HCT116 (cell line): ENCODE results near the gene SLC9A2. TPM values are rescaled to one million over a fixed set of nuclear protein-coding genes. Genes with fewer than 3 reads are reported as not detected.

ENCODE experiments used
- ATAC-seq: fragments of 200-7000 bp; cut with Tn5 transposase; 2 replicates; pipeline ENCODE4 v1.9.1; 2020; ENCODE audit warnings: mild to moderate bottlenecking, moderate library complexity
- BruUV-seq: library from RNA; stranded (reverse); fragments of 400-500 nt; replicated peaks from 2 replicates; lab custom pipeline; 2021; lab: Mats Ljungman, UMichigan
- CTCF ChIA-PET: fragments of 300-600 bp; sonication (Branson Sonifier 250); formaldehyde crosslinking; loops from one replicate; lab custom pipeline; 2021; ENCODE audit warnings: antibody characterized with exemption; lab: Charles Lee
- POLR2A ChIA-PET: fragments of 300-600, 350-600 bp; sonication (Branson Sonifier 250); formaldehyde crosslinking; loops from one replicate; lab custom pipeline; 2021; ENCODE audit warnings: antibody characterized with exemption; lab: Charles Lee
- RAD21 ChIA-PET, 2 experiments: fragments of 300-600 bp; sonication (Branson Sonifier 250); formaldehyde crosslinking; loops; one replicate each; lab custom pipeline; 2023; ENCODE audit warnings: low total read pairs in 2 of 2; ENCODE audit not compliant: uncharacterized antibody in 2 of 2, unreplicated experiment in 2 of 2, low non-redundant PET in 1 of 2; lab: Charles Lee
- DNase-seq: peaks from one replicate; pipeline ENCODE4 v3.0.0-alpha.2; 2010; ENCODE audit warnings: low read depth, low spot score
- H2AFZ ChIP-seq: fragments of 200-600 bp; shearing (Covaris generic), sonication (generic); 2 replicates; pipeline ENCODE4 v1.6.1; 2017; ENCODE audit warnings: low read depth, mixed run types, mixed read lengths, antibody characterized with exemption, low read length; ENCODE audit not compliant: poor library complexity, severe bottlenecking
- H3K27ac ChIP-seq: 2 replicates; pipeline ENCODE4 v1.5.1; 2012; ENCODE audit warnings: low read depth, low read length
- H3K27me3 ChIP-seq: fragments of 200-600 bp; sonication (generic); 2 replicates; pipeline ENCODE4 v1.6.1; 2016; ENCODE audit warnings: mixed run types, low read length, mixed read lengths; ENCODE audit not compliant: insufficient read depth
- H3K36me3 ChIP-seq, 2 experiments: fragments of 200-500 bp in 1 of 2; fragments of 200-600 bp in 1 of 2; sonication (Bioruptor generic) in 1 of 2; sonication (generic) in 1 of 2; 2 replicates each; pipeline versions ENCODE4 v1.5.1 to v1.6.1; 2014 to 2016; ENCODE audit warnings: low read length in 2 of 2, inconsistent platforms in 1 of 2, mixed read lengths in 1 of 2, mixed run types in 1 of 2; ENCODE audit not compliant: insufficient read depth in 2 of 2, control insufficient read depth in 1 of 2
- H3K4me1 ChIP-seq, 2 experiments: fragments of 200-600 bp in 1 of 2; sonication (generic) in 1 of 2; 2 replicates each; pipeline versions ENCODE4 v1.5.1 to v1.6.1; 2012 to 2017; ENCODE audit warnings: low read length in 2 of 2, inconsistent platforms in 1 of 2, mild to moderate bottlenecking in 1 of 2, mixed read lengths in 1 of 2, mixed run types in 1 of 2, moderate library complexity in 1 of 2; ENCODE audit not compliant: insufficient read depth in 2 of 2, control insufficient read depth in 1 of 2
- H3K4me2 ChIP-seq: fragments of 200-600 bp; sonication (generic); 2 replicates; pipeline ENCODE4 v1.6.1; 2017; ENCODE audit warnings: mixed run types, low read length, mixed read lengths
- H3K4me3 ChIP-seq, 2 experiments: fragments of 200-600 bp in 1 of 2; sonication (generic) in 1 of 2; replicated peaks in 1 of 2; 2 replicates each; pipeline ENCODE4 v1.5.1; 2011 to 2016; ENCODE audit warnings: low read length in 2 of 2, control low read depth in 1 of 2, low read depth in 1 of 2, mild to moderate bottlenecking in 1 of 2, mixed read lengths in 1 of 2, mixed run types in 1 of 2
- H3K79me2 ChIP-seq: fragments of 200-600 bp; sonication (generic); 2 replicates; pipeline ENCODE4 v1.6.1; 2017; ENCODE audit warnings: mild to moderate bottlenecking, mixed run types, low read length, moderate library complexity, mixed read lengths; ENCODE audit not compliant: insufficient read depth
- H3K9ac ChIP-seq: fragments of 200-600 bp; sonication (generic); 2 replicates; pipeline ENCODE4 v1.6.1; 2016; ENCODE audit warnings: low read length, mixed read lengths
- H3K9me2 ChIP-seq: fragments of 200-600 bp; sonication (generic), shearing (Covaris generic); 2 replicates; pipeline ENCODE4 v1.6.1; 2017; ENCODE audit warnings: mixed run types, mild to moderate bottlenecking, moderate library complexity; ENCODE audit not compliant: insufficient read depth
- H3K9me3 ChIP-seq, 2 experiments: fragments of 200-500 bp in 1 of 2; fragments of 200-600 bp in 1 of 2; sonication (Bioruptor generic) in 1 of 2; sonication (generic) in 1 of 2; 2 replicates each; pipeline ENCODE4 v1.6.1; 2014 to 2017; ENCODE audit warnings: low read length in 2 of 2, mixed read lengths in 2 of 2, inconsistent platforms in 1 of 2, low read depth in 1 of 2, mild to moderate bottlenecking in 1 of 2, mixed run types in 1 of 2, moderate library complexity in 1 of 2; ENCODE audit not compliant: control insufficient read depth in 1 of 2, insufficient read depth in 1 of 2
- H4K20me1 ChIP-seq: fragments of 200-600 bp; sonication (generic), shearing (Covaris generic); 2 replicates; pipeline ENCODE4 v1.6.1; 2017; ENCODE audit warnings: mixed run types, mild to moderate bottlenecking, moderate library complexity; ENCODE audit not compliant: insufficient read depth
- CBX3 ChIP-seq: IDR thresholded peaks from 2 replicates; pipeline ENCODE4 v1.6.1; 2012; ENCODE audit warnings: low read depth
- CEBPB ChIP-seq: IDR thresholded peaks from 2 replicates; pipeline ENCODE4 v1.6.1; 2012; ENCODE audit warnings: low read depth
- EZH2 ChIP-seq: fragments of 200-600 bp; sonication (generic); IDR thresholded peaks from 2 replicates; pipeline ENCODE4 v1.6.1; 2017; ENCODE audit warnings: antibody characterized with exemption, mixed run types
- EZH2phosphoT487 ChIP-seq: fragments of 200-600 bp; IDR thresholded peaks from 2 replicates; pipeline ENCODE4 v1.6.1; 2018; ENCODE audit warnings: antibody characterized with exemption, borderline replicate concordance
- FOSL1 ChIP-seq: IDR thresholded peaks from 2 replicates; pipeline ENCODE4 v1.6.1; 2012; ENCODE audit warnings: low read depth
- POLR2A ChIP-seq: IDR thresholded peaks from 2 replicates; pipeline ENCODE4 v1.7.0; 2011; ENCODE audit warnings: borderline replicate concordance; ENCODE audit not compliant: insufficient read depth, insufficient read length; ENCODE audit errors: extremely low read depth
- POLR2AphosphoS5 ChIP-seq: IDR thresholded peaks from 2 replicates; pipeline ENCODE4 v1.6.1; 2011; ENCODE audit warnings: mild to moderate bottlenecking, low read depth, low read length, moderate library complexity
- SP1 ChIP-seq: IDR thresholded peaks from 2 replicates; pipeline ENCODE4 v1.6.1; 2012; ENCODE audit warnings: low read depth
- SRF ChIP-seq: IDR thresholded peaks from 2 replicates; pipeline ENCODE4 v1.6.1; 2012; ENCODE audit warnings: low read depth
- TCF7L2 ChIP-seq: IDR thresholded peaks from 2 replicates; pipeline ENCODE4 v1.7.0; 2011; ENCODE audit warnings: borderline replicate concordance, inconsistent platforms; ENCODE audit not compliant: insufficient read depth, insufficient read length; ENCODE audit errors: extremely low read depth
- YY1 ChIP-seq: IDR thresholded peaks from 2 replicates; pipeline ENCODE4 v1.6.1; 2011; ENCODE audit warnings: low read length, low read depth, moderate library complexity, mild to moderate bottlenecking; ENCODE audit not compliant: insufficient replicate concordance; ENCODE audit errors: extremely low read depth
- ZFX ChIP-seq: fragments of 450-650 bp; IDR thresholded peaks from 2 replicates; pipeline ENCODE4 v1.6.1; 2017
- ZNF274 ChIP-seq: fragments of 200-500 bp; sonication (Bioruptor generic); IDR thresholded peaks from 2 replicates; pipeline ENCODE4 v1.6.1; 2014; ENCODE audit warnings: mild to moderate bottlenecking, low read depth, low read length, inconsistent platforms
- intact Hi-C: fragments of 100-400 bp; cut with micrococcal nuclease; formaldehyde crosslinking; loops from 2 replicates; pipeline ENCODE4 v1.10.0; 2022
- total RNA-seq: library from RNA; stranded (reverse); gene quantifications from one replicate; pipeline ENCODE4 v1.2.1, GENCODE V29; 2021; ENCODE audit not compliant: unreplicated experiment
- TF ChIP-seq, protein P1 (sequence below): IDR thresholded peaks from 2 replicates; pipeline ENCODE4 v1.6.1; 2012
- TF ChIP-seq, protein P2 (sequence below), 3 experiments: fragments of 200-600 bp in 1 of 3; sonication (generic) in 1 of 3; IDR thresholded peaks in 2 of 3; conservative IDR thresholded peaks in 1 of 3; 2 replicates each; pipeline ENCODE4 v1.5.1; 2012 to 2017; ENCODE audit warnings: low read depth in 2 of 3, low read length in 2 of 3, antibody characterized with exemption in 1 of 3, borderline replicate concordance in 1 of 3, control low read depth in 1 of 3, mild to moderate bottlenecking in 1 of 3, mixed read lengths in 1 of 3, mixed run types in 1 of 3, moderate library complexity in 1 of 3; ENCODE audit not compliant: insufficient read depth in 1 of 3
- TF ChIP-seq, protein P3 (sequence below): IDR thresholded peaks from 2 replicates; pipeline ENCODE4 v1.6.1; 2012; ENCODE audit warnings: low read depth

Gene SLC9A2
- total RNA-seq, 1 experiment from 2014 or later = 1.4 TPM

DNA sequence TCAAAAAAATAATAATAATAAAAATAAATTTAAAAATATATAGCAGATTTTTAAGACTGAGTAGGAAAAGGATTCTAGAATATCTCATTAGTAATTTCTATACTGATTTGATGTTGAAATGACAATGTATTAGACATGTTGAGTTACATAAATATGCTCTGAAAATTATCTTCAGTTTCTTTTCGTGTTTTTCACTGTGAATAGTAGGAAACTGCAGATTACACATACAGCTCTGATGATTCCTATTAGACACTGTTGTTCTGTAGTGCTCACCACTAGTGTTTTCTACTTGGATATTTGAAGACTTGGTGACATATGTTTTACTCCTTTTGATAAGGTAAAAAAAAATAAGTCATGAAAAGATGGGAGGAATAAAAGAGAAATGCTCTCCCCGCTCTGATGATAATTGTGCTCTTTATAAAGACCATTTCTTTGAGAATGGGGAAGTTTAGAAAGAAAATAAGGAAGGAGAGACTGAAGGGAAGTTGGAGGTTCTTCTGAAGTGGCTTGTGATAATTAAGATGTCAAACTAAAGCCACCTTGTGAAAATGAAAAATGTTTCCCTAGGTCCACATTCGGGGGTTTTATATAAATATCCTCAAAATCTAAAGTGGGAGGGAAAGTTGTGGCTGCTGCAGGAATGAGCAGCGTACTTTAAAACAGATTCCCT is 52.9 kb downstream of the SLC9A2 start:
- intact Hi-C loops = no loop called here
- ChIA-PET RAD21 (no interaction called here), POLR2A (no interaction called here), CTCF (interaction anchor here (1.0 kb wide), 1 partner anchor 81 kb away, joined by 3 read pairs; no protein-coding TSS in a partner anchor)
- H3K9ac ChIP-seq = no peak overlapping the region
- no peak overlapping the region for H3K4me2 ChIP-seq
- H3K9me2 ChIP-seq = no peaks in the 10 kb centered on the region
- H3K9me3 ChIP-seq = no peaks in the 10 kb centered on the region
- no peak for DNase-seq
- no peak overlapping the region for H3K4me3 ChIP-seq
- H4K20me1 ChIP-seq = no peaks in the 10 kb centered on the region
- no peaks in the 10 kb centered on the region for H3K36me3 ChIP-seq
- no peaks in the 10 kb centered on the region for H3K27me3 ChIP-seq
- H3K79me2 ChIP-seq = no peaks in the 10 kb centered on the region
- no peak overlapping the region for H3K27ac ChIP-seq
- BruUV-seq = no TSS peak
- ATAC-seq = no peak
- TF ChIP-seq POLR2AphosphoS5 = no peak
- TF ChIP-seq FOSL1 = no peak
- TF ChIP-seq EZH2 = no peak
- no peak for TF ChIP-seq POLR2A
- no peak for TF ChIP-seq YY1
- TF ChIP-seq CBX3 = no peak
- TF ChIP-seq ZFX = no peak
- TF ChIP-seq, protein P1, sequence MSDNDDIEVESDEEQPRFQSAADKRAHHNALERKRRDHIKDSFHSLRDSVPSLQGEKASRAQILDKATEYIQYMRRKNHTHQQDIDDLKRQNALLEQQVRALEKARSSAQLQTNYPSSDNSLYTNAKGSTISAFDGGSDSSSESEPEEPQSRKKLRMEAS = no peak
- TF ChIP-seq ZNF274 = no peak
- TF ChIP-seq, protein P2, sequence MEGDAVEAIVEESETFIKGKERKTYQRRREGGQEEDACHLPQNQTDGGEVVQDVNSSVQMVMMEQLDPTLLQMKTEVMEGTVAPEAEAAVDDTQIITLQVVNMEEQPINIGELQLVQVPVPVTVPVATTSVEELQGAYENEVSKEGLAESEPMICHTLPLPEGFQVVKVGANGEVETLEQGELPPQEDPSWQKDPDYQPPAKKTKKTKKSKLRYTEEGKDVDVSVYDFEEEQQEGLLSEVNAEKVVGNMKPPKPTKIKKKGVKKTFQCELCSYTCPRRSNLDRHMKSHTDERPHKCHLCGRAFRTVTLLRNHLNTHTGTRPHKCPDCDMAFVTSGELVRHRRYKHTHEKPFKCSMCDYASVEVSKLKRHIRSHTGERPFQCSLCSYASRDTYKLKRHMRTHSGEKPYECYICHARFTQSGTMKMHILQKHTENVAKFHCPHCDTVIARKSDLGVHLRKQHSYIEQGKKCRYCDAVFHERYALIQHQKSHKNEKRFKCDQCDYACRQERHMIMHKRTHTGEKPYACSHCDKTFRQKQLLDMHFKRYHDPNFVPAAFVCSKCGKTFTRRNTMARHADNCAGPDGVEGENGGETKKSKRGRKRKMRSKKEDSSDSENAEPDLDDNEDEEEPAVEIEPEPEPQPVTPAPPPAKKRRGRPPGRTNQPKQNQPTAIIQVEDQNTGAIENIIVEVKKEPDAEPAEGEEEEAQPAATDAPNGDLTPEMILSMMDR (IDR thresholded peaks at IDR 0.05 in 2 of 3, conservative IDR thresholded peaks at IDR 0.05 in 1 of 3; ENCODE audit: borderline replicate concordance in 1 of 3, insufficient read depth in 1 of 3, low read depth in 2 of 3, low read length in 2 of 3) = no peak
- no peak for TF ChIP-seq CEBPB
- TF ChIP-seq EZH2phosphoT487 = no peak
- no peak for TF ChIP-seq TCF7L2
- TF ChIP-seq SRF = no peak
- TF ChIP-seq, protein P3, sequence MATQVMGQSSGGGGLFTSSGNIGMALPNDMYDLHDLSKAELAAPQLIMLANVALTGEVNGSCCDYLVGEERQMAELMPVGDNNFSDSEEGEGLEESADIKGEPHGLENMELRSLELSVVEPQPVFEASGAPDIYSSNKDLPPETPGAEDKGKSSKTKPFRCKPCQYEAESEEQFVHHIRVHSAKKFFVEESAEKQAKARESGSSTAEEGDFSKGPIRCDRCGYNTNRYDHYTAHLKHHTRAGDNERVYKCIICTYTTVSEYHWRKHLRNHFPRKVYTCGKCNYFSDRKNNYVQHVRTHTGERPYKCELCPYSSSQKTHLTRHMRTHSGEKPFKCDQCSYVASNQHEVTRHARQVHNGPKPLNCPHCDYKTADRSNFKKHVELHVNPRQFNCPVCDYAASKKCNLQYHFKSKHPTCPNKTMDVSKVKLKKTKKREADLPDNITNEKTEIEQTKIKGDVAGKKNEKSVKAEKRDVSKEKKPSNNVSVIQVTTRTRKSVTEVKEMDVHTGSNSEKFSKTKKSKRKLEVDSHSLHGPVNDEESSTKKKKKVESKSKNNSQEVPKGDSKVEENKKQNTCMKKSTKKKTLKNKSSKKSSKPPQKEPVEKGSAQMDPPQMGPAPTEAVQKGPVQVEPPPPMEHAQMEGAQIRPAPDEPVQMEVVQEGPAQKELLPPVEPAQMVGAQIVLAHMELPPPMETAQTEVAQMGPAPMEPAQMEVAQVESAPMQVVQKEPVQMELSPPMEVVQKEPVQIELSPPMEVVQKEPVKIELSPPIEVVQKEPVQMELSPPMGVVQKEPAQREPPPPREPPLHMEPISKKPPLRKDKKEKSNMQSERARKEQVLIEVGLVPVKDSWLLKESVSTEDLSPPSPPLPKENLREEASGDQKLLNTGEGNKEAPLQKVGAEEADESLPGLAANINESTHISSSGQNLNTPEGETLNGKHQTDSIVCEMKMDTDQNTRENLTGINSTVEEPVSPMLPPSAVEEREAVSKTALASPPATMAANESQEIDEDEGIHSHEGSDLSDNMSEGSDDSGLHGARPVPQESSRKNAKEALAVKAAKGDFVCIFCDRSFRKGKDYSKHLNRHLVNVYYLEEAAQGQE = no peak
- no peak for TF ChIP-seq SP1
- TF ChIP-seq, all 23 proteins: peak for 0
- Histone ChIP-seq H3K4me1 (peaks cover 0 to 7% of the 10 kb centered on the region in 2 experiments; a peak in 1 of 4 replicates), H2AFZ (no peak overlapping the region)
